GM23248 (cell line): ENCODE measurements around the gene PDGFD.

Experiments used
- EZH2 ChIP-seq: fragments of 200-600 bp; sonication (generic); IDR thresholded peaks from 2 replicates; pipeline ENCODE4 v1.6.1; 2018; ENCODE audit warnings: antibody characterized with exemption, mild to moderate bottlenecking; ENCODE audit not compliant: insufficient read depth, poor library complexity, severe bottlenecking
- EZH2phosphoT487 ChIP-seq: fragments of 200-600 bp; sonication (generic); IDR thresholded peaks from 2 replicates; pipeline ENCODE4 v1.6.1; 2018; ENCODE audit warnings: antibody characterized with exemption, moderate library complexity, mild to moderate bottlenecking, low read depth; ENCODE audit not compliant: insufficient read depth

GRCh38 chr11:104148074-104148473 lies 15.9 kb downstream of the PDGFD start:
- TF ChIP-seq EZH2phosphoT487 (no peak), EZH2 (no peak)
